Measurements from ENCODE around the gene MRM1. TPM values are rescaled to one million over a fixed set of nuclear protein-coding genes. Genes with fewer than 3 reads are reported as not detected.

Gene MRM1
- total and polyA plus RNA-seq, 2 experiments from 2014 or later, result 3.8 to 5.9 TPM

GRCh38 chr17:36599546-36600250 lies 1.7 kb upstream of the MRM1 start:
- Histone ChIP-seq H3K4me1 (ENCODE audit: insufficient read depth) (peaks cover 6% of the 10 kb centered on the region; the same call in 1 of the 2 replicates), H3K36me3 (ENCODE audit: low read depth) (no peaks in the 10 kb centered on the region), H3K4me3 (no peak overlapping the region), H3K9me2 (ENCODE audit: insufficient read depth) (no peaks in the 10 kb centered on the region), H4K20me1 (ENCODE audit: insufficient read depth) (no peaks in the 10 kb centered on the region), H3K4me2 (ENCODE audit: unreplicated experiment) (no peak overlapping the region), H3K27ac (no peak overlapping the region), H2AFZ (no peak overlapping the region), H3K9ac (no peak overlapping the region), H3K9me3 (ENCODE audit: low read depth) (no peaks in the 10 kb centered on the region), H3F3A (ENCODE audit: insufficient read depth) (no peaks in the 10 kb centered on the region), H3K79me2 (ENCODE audit: insufficient read depth) (peaks cover 27% of the 10 kb centered on the region), H3K27me3 (replicated peaks; ENCODE audit: insufficient read depth) (no peaks in the 10 kb centered on the region)
- in situ Hi-C loops (cut with MboI), result no loop called here
- 81 to 87% methylated on average over 11 of the region's 11 CpGs for whole genome bisulfite sequencing, 2 experiments (ENCODE audit: low coverage in 1 of 2, low lambda C conversion rate in 2 of 2, missing lambda C conversion rate in 2 of 2)
- TF ChIP-seq EZH2phosphoT487 (IDR thresholded peaks at IDR 0.05; ENCODE audit: insufficient read depth, low read depth) (no peak), EZH2 (IDR thresholded peaks at IDR 0.05; ENCODE audit: insufficient read depth, poor library complexity, severe bottlenecking) (no peak)
- DNase-seq, result no peak

- no peaks in the 10 kb centered on the region for H4K20me1 ChIP-seq (ENCODE audit: insufficient read depth)
- H3K4me2 ChIP-seq (ENCODE audit: unreplicated experiment), result peak overlapping the region; percentile 81
- WGBS, 2 experiments (ENCODE audit: low coverage in 1 of 2, low lambda C conversion rate in 2 of 2, missing lambda C conversion rate in 2 of 2), result 72 to 76% methylated on average over 3 of the region's 3 CpGs
- H3K4me1 ChIP-seq (ENCODE audit: insufficient read depth), result peaks cover 6% of the 10 kb centered on the region; the same call in 1 of the 2 replicates
- H3K79me2 ChIP-seq (ENCODE audit: insufficient read depth), result peaks cover 34% of the 10 kb centered on the region
- H2AFZ ChIP-seq, result peak overlapping the region; percentile 85
- peak overlapping the region; percentile 79 for H3K4me3 ChIP-seq
- H3K9me3 ChIP-seq (ENCODE audit: low read depth), result no peaks in the 10 kb centered on the region
- no peaks in the 10 kb centered on the region for H3F3A ChIP-seq (ENCODE audit: insufficient read depth)
- peak overlapping the region; percentile 90 for H3K9ac ChIP-seq
- no peaks in the 10 kb centered on the region for H3K27me3 ChIP-seq (replicated peaks; ENCODE audit: insufficient read depth)
- H3K9me2 ChIP-seq (ENCODE audit: insufficient read depth), result no peaks in the 10 kb centered on the region
- no peak for DNase-seq
- in situ Hi-C loops (cut with MboI), result no loop called here
- no peak for TF ChIP-seq EZH2phosphoT487 (IDR thresholded peaks at IDR 0.05; ENCODE audit: insufficient read depth, low read depth)
- TF ChIP-seq EZH2 (IDR thresholded peaks at IDR 0.05; ENCODE audit: insufficient read depth, poor library complexity, severe bottlenecking), result no peak
- H3K36me3 ChIP-seq (ENCODE audit: low read depth), result no peaks in the 10 kb centered on the region
- peak overlapping the region; percentile 73 for H3K27ac ChIP-seq
These were observed 918 bp upstream of the MRM1 start for GRCh38 chr17:36600465-36600864.

- peak overlapping the region; percentile 79 for H3K4me3 ChIP-seq
- H3K27me3 ChIP-seq (replicated peaks; ENCODE audit: insufficient read depth), result no peaks in the 10 kb centered on the region
- peak; percentile 56 for DNase-seq
- no peak for TF ChIP-seq EZH2phosphoT487 (IDR thresholded peaks at IDR 0.05; ENCODE audit: insufficient read depth, low read depth)
- TF ChIP-seq EZH2 (IDR thresholded peaks at IDR 0.05; ENCODE audit: insufficient read depth, poor library complexity, severe bottlenecking), result no peak
- H3K79me2 ChIP-seq (ENCODE audit: insufficient read depth), result peaks cover 39% of the 10 kb centered on the region
- no peaks in the 10 kb centered on the region for H3K9me2 ChIP-seq (ENCODE audit: insufficient read depth)
- WGBS, 2 experiments (ENCODE audit: low coverage in 1 of 2, low lambda C conversion rate in 2 of 2, missing lambda C conversion rate in 2 of 2), result 15 to 17% methylated on average over 10 of the region's 10 CpGs
- in situ Hi-C loops (cut with MboI), result no loop called here
- peaks cover 6% of the 10 kb centered on the region; the same call in 1 of the 2 replicates for H3K4me1 ChIP-seq (ENCODE audit: insufficient read depth)
- no peaks in the 10 kb centered on the region for H3F3A ChIP-seq (ENCODE audit: insufficient read depth)
- peak overlapping the region; percentile 81 for H3K4me2 ChIP-seq (ENCODE audit: unreplicated experiment)
- no peaks in the 10 kb centered on the region for H4K20me1 ChIP-seq (ENCODE audit: insufficient read depth)
- H2AFZ ChIP-seq, result peak overlapping the region; percentile 85
- H3K9me3 ChIP-seq (ENCODE audit: low read depth), result no peaks in the 10 kb centered on the region
- H3K36me3 ChIP-seq (ENCODE audit: low read depth), result no peaks in the 10 kb centered on the region
- peak overlapping the region; percentile 73 for H3K27ac ChIP-seq
- peak overlapping the region; percentile 90 for H3K9ac ChIP-seq
These were observed 464 bp upstream of the MRM1 start for GRCh38 chr17:36600936-36601302.

- Histone ChIP-seq H3K9ac (peak overlapping the region; percentile 90), H3K4me3 (peak overlapping the region; percentile 79), H3K9me3 (ENCODE audit: low read depth) (no peaks in the 10 kb centered on the region), H3K79me2 (ENCODE audit: insufficient read depth) (peaks cover 44% of the 10 kb centered on the region), H3K9me2 (ENCODE audit: insufficient read depth) (no peaks in the 10 kb centered on the region), H3K4me2 (ENCODE audit: unreplicated experiment) (peak overlapping the region; percentile 81), H2AFZ (peak overlapping the region; percentile 85), H3F3A (ENCODE audit: insufficient read depth) (no peaks in the 10 kb centered on the region), H3K36me3 (ENCODE audit: low read depth) (no peaks in the 10 kb centered on the region), H4K20me1 (ENCODE audit: insufficient read depth) (no peaks in the 10 kb centered on the region), H3K27ac (peak overlapping the region; percentile 73), H3K27me3 (replicated peaks; ENCODE audit: insufficient read depth) (no peaks in the 10 kb centered on the region), H3K4me1 (ENCODE audit: insufficient read depth) (peaks cover 6% of the 10 kb centered on the region; the same call in 1 of the 2 replicates)
- DNase-seq, result peak; percentile 54
- 2% methylated on average over 27 to 38 of the region's 38 CpGs for WGBS, 2 experiments (ENCODE audit: low coverage in 1 of 2, low lambda C conversion rate in 2 of 2, missing lambda C conversion rate in 2 of 2)
- in situ Hi-C loops (cut with MboI), result no loop called here
- TF ChIP-seq EZH2 (IDR thresholded peaks at IDR 0.05; ENCODE audit: insufficient read depth, poor library complexity, severe bottlenecking) (no peak), EZH2phosphoT487 (IDR thresholded peaks at IDR 0.05; ENCODE audit: insufficient read depth, low read depth) (no peak)
These were observed 806 bp downstream of the MRM1 start for GRCh38 chr17:36602030-36602748.
